HG03045 (cell line): Measurements from ENCODE around the gene SULT2B1.
"Not testable (repeated sequence)": the region's sequence is repeated elsewhere in the genome, so short reads cannot be mapped to it uniquely, and the experiment has no call there.

Experiments
- ATAC-seq: cut with Tn5 transposase; IDR thresholded peaks from one replicate; pipeline ENCODE4 v1.9.1; 2021; ENCODE audit warnings: mild to moderate bottlenecking, moderate library complexity; ENCODE audit not compliant: unreplicated experiment

The SULT2B1 gene

GRCh38 chr19:48551437-48552302 is at the start of gene SULT2B1:
TSS of gene SULT2B1 (plus strand) at chr19:48552172. CDS start at chr19:48552253, 81 bp downstream.
- no peak for ATAC-seq

GRCh38 chr19:48502350-48503018 is 49.5 kb upstream of the SULT2B1 start:
- no peak for ATAC-seq

GRCh38 chr19:48506138-48506733 is 45.7 kb upstream of the SULT2B1 start:
- ATAC-seq: no peak

GRCh38 chr19:48507911-48508439 is 44.0 kb upstream of the SULT2B1 start:
- ATAC-seq: no peak

- no peak for ATAC-seq
Observed at GRCh38 chr19:48508729-48509411, 43.1 kb upstream of the SULT2B1 start.

- no peak for ATAC-seq
Observed at GRCh38 chr19:48509467-48510194, 42.3 kb upstream of the SULT2B1 start.

GRCh38 chr19:48510421-48511268 is 41.3 kb upstream of the SULT2B1 start:
- no peak for ATAC-seq

- ATAC-seq: no peak
Observed at GRCh38 chr19:48511321-48511731, 40.6 kb upstream of the SULT2B1 start.

- ATAC-seq: no peak
Observed at GRCh38 chr19:48511800-48512503, 40.0 kb upstream of the SULT2B1 start, which contains the start of gene LMTK3. TSS of gene LMTK3 (minus strand) at chr19:48511835. CDS start at chr19:48511576, 259 bp downstream.

- no peak for ATAC-seq
Observed at GRCh38 chr19:48512504-48513288, 39.3 kb upstream of the SULT2B1 start.

- ATAC-seq: no peak
Observed at GRCh38 chr19:48513289-48514122, 38.5 kb upstream of the SULT2B1 start.

- no peak for ATAC-seq
Observed at GRCh38 chr19:48514123-48514458, 37.9 kb upstream of the SULT2B1 start.

GRCh38 chr19:48516536-48516935 is 35.4 kb upstream of the SULT2B1 start:
- ATAC-seq: no peak

- no peak for ATAC-seq
Observed at GRCh38 chr19:48518207-48518606, 33.8 kb upstream of the SULT2B1 start.

GRCh38 chr19:48519426-48519825 is 32.5 kb upstream of the SULT2B1 start:
- ATAC-seq: not testable (repeated sequence)

GRCh38 chr19:48520134-48520533 is 31.8 kb upstream of the SULT2B1 start:
- no peak for ATAC-seq

GRCh38 chr19:48524221-48524620 is 27.8 kb upstream of the SULT2B1 start:
- no peak for ATAC-seq
